NCI-H526 treated with DMSO at 0.1 percent for 48 hours (cell line): Measurements from ENCODE around the gene ATP4B.

Source experiments
- DNase-seq: peaks from one replicate; lab custom pipeline; 2025; lab: John Stamatoyannopoulos, UW

The ATP4B gene

DNA sequence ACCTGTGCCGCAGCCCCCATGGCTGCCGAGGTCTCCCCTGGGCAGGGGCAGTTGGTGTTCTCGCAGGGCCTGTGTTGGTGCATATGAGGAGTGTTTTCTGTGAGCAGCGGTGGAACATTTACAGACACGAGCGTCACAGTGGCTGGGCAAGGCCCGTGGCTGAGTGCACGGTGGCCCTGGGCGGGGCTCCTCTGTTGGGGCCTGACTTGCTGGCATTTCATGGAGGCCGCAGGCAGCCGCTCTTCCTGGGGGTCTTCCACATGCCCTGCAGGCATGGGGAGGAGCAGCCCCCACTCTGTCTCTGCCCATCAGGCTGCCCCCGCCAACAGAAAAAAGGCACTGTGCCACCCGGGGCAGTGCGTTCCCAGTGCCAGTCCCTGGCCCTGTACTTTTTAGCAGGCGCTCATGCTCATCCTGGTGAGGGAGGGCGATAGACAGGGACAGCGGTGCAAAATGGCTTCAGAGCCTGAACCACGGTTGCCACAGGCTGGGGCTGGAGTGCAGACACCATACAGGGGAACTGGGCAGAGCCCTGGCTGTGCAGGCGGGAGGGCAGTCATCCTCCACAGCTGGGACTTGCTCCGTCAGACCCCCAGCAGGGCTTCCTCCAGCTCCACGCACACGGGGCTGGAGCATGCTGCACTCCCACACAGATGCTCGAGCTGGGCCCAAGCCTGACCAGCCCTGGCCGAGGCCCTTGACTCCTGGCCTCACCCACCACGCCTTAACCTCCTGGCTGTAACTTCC is 49.9 kb downstream of the ATP4B start:
- DNase-seq, result no peak

DNA sequence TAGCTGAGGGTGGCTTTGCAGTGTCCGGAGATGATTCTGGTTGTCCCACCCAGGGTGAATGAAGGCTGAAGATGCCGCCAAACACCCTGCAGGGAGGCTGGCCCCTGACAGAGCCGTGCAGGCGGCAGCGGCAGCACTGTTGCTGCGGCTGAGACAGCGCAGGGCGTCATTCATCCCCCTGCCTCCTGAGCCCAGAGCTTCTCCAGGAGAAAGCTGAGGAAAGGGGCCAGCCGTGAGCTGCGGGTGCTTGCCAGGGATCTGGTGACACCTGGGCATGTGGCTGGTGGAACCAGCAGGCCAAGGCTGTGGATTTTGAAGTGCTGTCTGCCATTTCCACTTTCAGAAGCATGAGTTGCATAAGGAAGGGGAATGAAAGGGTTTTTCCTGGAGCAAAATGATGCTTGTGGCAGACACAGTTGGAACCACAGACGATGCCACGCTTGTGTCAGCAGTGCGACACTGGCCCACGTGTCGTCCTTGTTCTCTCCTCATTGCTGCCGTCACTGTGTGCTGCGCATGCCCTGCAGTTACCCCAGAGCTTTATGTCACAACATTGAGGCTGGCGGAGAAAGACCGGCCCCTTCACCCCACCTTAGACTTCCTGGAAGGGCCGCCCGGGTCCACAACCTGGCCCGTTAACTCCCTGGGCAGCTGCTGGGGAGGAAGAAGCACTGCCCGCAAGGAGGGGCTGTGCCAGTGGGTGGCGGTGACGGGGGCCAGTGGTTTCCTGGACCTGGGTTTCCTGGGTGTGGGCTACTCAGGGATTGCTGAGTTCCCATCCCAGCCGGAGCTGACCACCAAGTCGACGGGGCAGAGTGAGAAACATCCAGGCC is 50.7 kb downstream of the ATP4B start:
- no peak for DNase-seq

DNA sequence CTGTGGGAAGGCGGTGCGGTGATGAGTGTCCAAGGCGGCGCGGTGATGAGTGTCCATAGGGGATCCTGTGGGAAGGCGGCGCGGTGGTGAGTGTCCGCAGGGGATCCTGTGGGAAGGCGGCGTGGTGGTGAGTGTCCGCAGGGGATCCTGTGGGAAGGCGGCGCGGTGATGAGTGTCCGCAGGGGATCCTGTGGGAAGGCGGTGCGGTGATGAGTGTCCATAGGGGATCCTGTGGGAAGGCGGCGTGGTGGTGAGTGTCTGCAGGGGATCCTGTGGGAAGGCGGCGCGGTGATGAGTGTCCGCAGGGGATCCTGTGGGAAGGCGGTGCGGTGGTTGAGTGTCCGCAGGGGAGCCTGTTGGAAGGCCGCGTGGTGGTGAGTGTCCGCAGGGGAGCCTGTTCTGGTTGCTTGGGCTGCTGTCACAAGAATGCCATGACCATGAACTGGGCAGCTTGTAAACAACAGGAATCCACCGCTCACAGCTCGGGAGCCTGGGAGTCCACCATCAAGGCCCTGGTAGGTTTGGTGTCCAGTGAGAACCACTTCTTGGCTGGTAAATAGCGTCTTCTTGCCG is 52.0 kb downstream of the ATP4B start:
- no peak for DNase-seq

DNA sequence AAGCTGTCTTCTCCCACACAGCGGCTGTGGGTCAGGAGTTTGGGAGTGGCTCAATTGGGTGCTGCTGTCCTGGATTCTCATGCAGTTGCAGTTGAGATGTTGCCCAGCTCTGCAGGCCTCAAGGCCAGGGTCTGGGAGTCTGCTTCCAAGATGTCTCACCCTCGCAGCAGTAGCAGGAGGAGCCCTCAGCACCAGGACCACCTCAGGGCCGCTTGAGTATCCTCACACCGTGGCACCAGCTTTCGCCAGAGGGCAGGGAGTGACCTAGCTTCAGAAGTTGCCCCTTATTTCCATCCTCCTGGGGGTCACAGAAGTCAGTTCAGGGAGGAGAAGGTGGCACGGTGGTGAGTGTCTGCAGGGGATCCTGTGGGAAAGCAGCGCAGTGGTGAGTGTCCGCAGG is 52.5 kb downstream of the ATP4B start:
- no peak for DNase-seq

DNA sequence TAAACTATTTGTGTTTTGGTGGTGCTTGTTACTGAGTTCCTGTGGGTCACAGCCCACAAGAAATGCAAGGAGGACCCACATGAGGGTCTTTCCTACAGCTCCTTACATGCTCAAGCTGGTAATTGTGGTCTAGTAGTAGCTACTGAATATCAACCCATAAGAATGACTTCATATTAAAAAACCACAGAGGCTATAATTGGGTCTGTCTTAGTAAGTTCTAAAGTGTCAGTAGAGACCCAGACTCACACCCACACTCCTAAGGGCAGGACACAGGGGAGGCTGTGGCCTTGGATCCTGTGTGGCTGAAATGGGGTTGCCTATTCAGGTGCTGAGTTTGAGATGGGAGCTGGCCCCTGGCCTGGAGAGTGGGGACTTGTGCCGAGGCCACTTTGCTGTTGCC is 53.8 kb downstream of the ATP4B start:
- DNase-seq, result no peak

DNA sequence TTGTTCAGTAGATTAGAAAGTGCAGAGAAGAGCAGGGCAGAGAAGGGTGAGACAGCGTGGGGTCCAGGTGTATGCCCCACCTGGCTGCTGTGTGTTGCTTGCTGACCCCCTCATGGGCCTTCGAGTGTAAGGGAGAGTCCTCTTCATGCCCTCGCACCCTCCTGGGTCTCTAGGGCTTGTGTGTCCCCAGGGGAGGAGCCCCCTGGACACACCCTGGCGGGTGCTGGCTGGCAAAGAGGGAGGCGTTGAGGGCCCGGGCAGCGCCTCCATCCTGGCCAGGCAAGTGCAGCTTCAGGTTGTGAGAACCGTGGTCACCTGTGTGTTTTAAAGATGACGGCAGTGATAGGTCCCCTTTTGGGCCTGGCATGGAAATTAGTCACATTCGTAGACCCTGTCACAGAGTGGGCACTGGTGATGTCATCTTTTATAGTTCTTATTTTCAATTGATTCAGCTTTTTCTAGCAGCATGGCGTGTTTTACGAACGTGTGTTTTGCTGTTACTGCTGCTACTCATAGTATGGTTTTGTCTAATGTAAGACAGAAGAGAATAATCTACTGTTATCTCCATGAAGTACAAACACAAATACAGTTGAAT is 54.8 kb downstream of the ATP4B start:
- DNase-seq, result no peak

DNA sequence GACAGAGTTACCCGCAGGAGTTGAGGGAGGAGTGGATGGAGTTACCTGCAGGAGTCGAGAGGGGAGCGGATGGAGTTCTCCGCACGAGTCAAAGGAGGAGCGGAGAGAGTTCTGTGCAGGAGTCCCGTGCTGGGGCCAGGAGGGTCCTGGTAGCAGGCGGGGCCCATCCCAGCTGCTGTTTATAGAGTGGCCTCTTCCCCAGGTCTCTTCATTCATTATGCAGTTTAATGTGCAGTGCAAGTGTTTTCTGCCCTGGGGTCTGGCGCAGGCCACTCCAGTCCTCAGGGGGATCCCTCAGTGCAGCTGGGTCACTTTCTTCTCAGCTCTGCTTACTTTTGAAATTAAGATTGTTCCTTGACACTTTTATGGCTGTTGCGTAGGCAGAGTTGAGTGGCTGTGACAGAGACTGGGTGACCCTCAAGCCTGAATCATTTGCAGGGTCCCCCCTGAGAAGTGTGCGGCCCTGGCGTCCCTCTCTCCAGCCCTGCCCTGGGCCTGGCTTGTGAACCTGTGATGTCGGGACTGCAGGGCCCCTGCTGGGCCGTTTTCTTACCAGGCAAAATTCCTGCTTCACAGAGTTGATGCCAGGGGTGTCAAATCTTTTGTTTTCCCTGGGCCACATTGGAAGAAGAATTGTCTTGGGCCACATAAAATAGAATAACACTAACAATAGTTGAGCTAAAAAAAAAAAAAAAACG is 55.6 kb downstream of the ATP4B start:
- DNase-seq, result no peak

DNA sequence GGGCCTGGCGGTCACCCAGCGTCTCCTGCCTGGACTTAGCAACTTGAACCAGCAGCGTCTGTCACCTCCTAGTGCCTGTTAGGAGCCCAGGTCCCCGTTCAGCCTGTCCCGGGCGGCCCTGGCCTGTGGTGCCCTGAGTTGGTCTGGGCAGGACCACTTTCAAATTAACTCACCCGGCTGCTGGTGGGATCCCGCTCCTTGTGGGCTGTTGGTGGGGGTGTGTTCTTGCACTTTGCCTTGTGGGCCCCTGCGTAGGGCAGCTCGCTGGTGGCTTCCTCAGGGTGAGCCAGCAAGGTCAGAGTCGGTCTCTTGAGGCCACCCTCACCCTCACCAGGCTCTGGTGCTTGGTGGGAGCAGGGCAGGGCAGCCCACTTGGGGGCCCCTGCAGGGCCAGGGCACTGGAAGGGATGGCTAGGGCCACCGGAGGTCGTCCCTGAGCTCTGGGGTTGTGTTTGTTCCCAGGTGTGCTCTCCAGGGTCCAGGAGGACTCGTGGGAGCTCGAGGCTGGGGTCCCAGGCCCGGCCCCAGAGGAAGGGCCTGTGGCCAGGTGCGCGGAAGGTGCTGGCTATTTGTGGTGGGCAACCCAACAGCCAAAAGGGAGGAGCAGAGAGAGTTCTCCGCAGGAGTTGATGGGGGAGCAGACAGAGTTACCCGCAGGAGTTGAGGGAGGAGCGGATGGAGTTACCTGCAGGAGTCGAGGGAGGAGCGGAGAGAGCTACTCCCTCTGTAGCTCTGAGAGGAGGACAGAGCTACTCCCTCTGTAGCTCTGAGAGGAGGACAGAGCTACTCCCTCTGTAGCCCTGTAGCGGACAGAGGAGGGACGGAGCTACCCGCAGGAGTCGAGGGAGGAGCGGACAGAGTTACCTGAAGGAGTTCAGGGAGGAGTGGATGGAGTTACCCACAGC is 56.6 kb downstream of the ATP4B start:
- no peak for DNase-seq

DNA sequence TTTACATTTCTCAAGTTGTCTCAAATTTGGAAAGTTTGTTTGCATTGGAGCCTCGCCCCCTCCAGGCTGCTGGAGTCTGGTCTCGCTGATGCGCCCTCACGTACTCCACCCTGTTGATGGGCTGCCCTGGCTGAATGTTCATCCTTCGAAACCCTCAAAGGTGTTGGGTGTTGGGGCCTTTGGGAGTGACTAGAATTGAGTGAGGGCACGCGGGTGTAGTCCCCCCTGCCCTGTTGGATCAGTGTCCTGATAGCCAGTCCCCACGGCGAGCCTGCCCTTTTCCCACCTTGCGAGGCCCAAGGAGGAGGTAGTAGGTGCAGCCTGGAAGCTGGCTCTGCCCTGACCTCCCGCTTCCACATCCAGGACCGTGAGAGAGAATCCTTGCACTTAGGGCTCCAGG is 58.6 kb downstream of the ATP4B start:
- no peak for DNase-seq
